Vagina (tissue), 2 donors: ENCODE measurements around the gene CTNNA3. TPM values are rescaled to one million over a fixed set of nuclear protein-coding genes. Genes with fewer than 3 reads are reported as not detected.

Experiments used
- DNase-seq, 2 donors: peaks; one replicate each; pipeline ENCODE4 v3.0.0-alpha.2; 2017; ENCODE audit errors: extremely low spot score in 2 of 2
- H3K27ac ChIP-seq: fragments of 200-600 bp; sonication (generic); one replicate; pipeline ENCODE4 v1.5.1; 2019
- H3K27me3 ChIP-seq: fragments of 200-600 bp; sonication (generic); one replicate; pipeline ENCODE4 v1.5.1; 2019
- H3K36me3 ChIP-seq, 2 donors: fragments of 200-600 bp; sonication (generic); one replicate each; pipeline ENCODE4 v1.5.1; 2017 to 2019
- H3K4me1 ChIP-seq: fragments of 200-600 bp; sonication (generic); one replicate; pipeline ENCODE4 v1.5.1; 2019
- H3K4me3 ChIP-seq, 2 donors: fragments of 200-600 bp; sonication (generic); 1 replicate in 1 of 2; 2 replicates in 1 of 2; pipeline ENCODE4 v1.5.1; 2016 to 2019
- H3K9me3 ChIP-seq: fragments of 200-600 bp; sonication (generic); one replicate; pipeline ENCODE4 v1.5.1; 2019
- POLR2A ChIP-seq, 2 donors: fragments of 450-650 bp; IDR thresholded peaks; one replicate each; pipeline ENCODE4 v1.6.1; 2017; ENCODE audit warnings: antibody characterized with exemption in 2 of 2, mild to moderate bottlenecking in 2 of 2, moderate library complexity in 2 of 2
- POLR2AphosphoS5 ChIP-seq, 2 donors: sonication (generic); formaldehyde crosslinking; IDR thresholded peaks; one replicate each; pipeline ENCODE4 v1.9.0; 2017; ENCODE audit warnings: antibody characterized with exemption in 2 of 2, mild to moderate bottlenecking in 2 of 2, low read depth in 1 of 2; ENCODE audit not compliant: insufficient read depth in 1 of 2
- intact Hi-C: fragments of 100-400 bp; cut with DNase I; formaldehyde crosslinking; loops from one replicate; pipeline ENCODE4 v1.15.1; 2023
- total RNA-seq: library from RNA; depleted of rRNA; stranded (reverse); fragments of >200 nt; gene quantifications from one replicate; pipeline ENCODE4 v1.2.3, GENCODE V29; 2016
- TF ChIP-seq, protein P1 (sequence below), 3 experiments: fragments of 450-650 bp in 2 of 3; fragments of 200-600 bp in 1 of 3; sonication (generic) in 1 of 3; IDR thresholded peaks; one replicate each; pipeline ENCODE4 v1.5.1; 2017 to 2019; ENCODE audit warnings: antibody characterized with exemption in 3 of 3, mild to moderate bottlenecking in 2 of 3, moderate library complexity in 2 of 3

CTNNA3 gene
- total RNA-seq, 1 donor from 2014 or later, result 0.98 TPM

DNA sequence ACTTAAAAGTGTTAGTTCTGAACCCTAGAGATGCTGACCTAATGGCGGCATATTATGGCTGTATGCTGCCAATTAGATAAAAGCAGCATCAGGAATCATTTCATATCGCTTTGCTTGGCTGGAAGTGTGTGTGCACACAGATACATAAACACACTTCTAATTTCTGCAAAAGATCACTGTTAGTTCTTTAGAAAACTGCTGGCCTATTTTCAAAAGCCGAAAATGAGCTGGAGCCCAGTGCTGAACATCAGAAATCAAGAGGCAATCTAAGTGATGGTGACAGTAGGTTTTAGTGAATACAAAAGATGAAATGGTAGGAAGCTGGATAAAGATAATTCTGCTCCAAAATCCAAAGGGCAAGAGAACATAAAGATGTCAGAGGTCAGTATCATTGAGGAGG lies 1516.0 kb downstream of the CTNNA3 start:
- TF ChIP-seq POLR2A (IDR thresholded peaks at IDR 0.05), result no peak
- TF ChIP-seq POLR2AphosphoS5 (IDR thresholded peaks at IDR 0.05; ENCODE audit: insufficient read depth in 1 of 2, low read depth in 1 of 2), result no peak
- TF ChIP-seq, protein P1, sequence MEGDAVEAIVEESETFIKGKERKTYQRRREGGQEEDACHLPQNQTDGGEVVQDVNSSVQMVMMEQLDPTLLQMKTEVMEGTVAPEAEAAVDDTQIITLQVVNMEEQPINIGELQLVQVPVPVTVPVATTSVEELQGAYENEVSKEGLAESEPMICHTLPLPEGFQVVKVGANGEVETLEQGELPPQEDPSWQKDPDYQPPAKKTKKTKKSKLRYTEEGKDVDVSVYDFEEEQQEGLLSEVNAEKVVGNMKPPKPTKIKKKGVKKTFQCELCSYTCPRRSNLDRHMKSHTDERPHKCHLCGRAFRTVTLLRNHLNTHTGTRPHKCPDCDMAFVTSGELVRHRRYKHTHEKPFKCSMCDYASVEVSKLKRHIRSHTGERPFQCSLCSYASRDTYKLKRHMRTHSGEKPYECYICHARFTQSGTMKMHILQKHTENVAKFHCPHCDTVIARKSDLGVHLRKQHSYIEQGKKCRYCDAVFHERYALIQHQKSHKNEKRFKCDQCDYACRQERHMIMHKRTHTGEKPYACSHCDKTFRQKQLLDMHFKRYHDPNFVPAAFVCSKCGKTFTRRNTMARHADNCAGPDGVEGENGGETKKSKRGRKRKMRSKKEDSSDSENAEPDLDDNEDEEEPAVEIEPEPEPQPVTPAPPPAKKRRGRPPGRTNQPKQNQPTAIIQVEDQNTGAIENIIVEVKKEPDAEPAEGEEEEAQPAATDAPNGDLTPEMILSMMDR (IDR thresholded peaks at IDR 0.05), result no peak
- Histone ChIP-seq H3K9me3 (no peaks in the 10 kb centered on the region), H3K4me3 (no peak overlapping the region), H3K36me3 (no peaks in the 10 kb centered on the region), H3K4me1 (no peaks in the 10 kb centered on the region), H3K27ac (no peak overlapping the region), H3K27me3 (no peaks in the 10 kb centered on the region)
- intact Hi-C loops, result no loop called here
- DNase-seq, result no peak

DNA sequence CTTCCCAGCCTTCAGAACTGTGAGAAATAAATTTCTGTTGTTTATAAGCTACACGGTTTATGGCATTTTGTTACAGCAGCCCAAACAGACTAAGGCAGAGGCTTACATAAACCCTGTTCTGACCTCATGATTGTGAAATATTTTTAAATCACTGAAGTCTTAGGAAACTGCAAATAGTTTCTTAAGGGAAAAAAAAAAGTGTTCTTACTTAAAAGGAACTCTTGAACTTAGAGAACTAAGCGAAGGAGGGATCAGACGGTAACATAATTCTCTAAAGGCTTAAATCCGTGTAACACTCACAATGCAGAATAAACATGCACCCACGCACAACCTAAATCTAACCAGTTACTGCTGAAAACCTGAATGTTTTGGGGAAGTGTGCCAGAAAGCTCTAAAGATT lies 1519.2 kb downstream of the CTNNA3 start:
- intact Hi-C loops, result no loop called here
- Histone ChIP-seq H3K4me3 (no peak overlapping the region), H3K4me1 (no peaks in the 10 kb centered on the region), H3K27me3 (no peaks in the 10 kb centered on the region), H3K9me3 (no peaks in the 10 kb centered on the region), H3K27ac (no peak overlapping the region), H3K36me3 (no peaks in the 10 kb centered on the region)
- DNase-seq, result no peak
- TF ChIP-seq, protein P1 (IDR thresholded peaks at IDR 0.05), result no peak
- TF ChIP-seq POLR2AphosphoS5 (IDR thresholded peaks at IDR 0.05; ENCODE audit: insufficient read depth in 1 of 2, low read depth in 1 of 2), result no peak

DNA sequence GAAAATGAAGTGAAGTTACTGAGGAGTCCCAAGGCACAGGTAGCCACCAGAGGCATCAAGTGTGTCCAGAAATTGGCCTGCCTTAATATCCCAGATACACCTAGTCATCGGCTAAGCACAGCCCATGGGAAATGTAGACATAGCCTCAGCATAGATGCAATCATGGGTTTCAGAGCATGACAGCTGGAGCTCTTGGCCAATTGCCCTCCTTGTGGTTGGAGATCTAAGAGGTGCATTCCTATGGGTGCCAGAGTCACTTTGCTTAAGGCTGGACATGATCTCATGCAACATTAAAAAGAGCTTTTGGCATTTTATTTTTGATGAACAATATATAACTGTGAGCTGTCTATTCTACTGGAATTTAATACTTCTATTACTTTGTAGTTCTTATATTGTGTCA lies 1528.2 kb downstream of the CTNNA3 start:
- DNase-seq, result no peak
- Histone ChIP-seq H3K27ac (no peak overlapping the region), H3K27me3 (no peaks in the 10 kb centered on the region), H3K4me3 (no peak overlapping the region), H3K9me3 (no peaks in the 10 kb centered on the region), H3K36me3 (no peaks in the 10 kb centered on the region), H3K4me1 (no peaks in the 10 kb centered on the region)
- TF ChIP-seq POLR2A (IDR thresholded peaks at IDR 0.05) (no peak), POLR2AphosphoS5 (IDR thresholded peaks at IDR 0.05; ENCODE audit: insufficient read depth in 1 of 2, low read depth in 1 of 2) (no peak)
- TF ChIP-seq, protein P1 (IDR thresholded peaks at IDR 0.05), result no peak
- intact Hi-C loops, result no loop called here

DNA sequence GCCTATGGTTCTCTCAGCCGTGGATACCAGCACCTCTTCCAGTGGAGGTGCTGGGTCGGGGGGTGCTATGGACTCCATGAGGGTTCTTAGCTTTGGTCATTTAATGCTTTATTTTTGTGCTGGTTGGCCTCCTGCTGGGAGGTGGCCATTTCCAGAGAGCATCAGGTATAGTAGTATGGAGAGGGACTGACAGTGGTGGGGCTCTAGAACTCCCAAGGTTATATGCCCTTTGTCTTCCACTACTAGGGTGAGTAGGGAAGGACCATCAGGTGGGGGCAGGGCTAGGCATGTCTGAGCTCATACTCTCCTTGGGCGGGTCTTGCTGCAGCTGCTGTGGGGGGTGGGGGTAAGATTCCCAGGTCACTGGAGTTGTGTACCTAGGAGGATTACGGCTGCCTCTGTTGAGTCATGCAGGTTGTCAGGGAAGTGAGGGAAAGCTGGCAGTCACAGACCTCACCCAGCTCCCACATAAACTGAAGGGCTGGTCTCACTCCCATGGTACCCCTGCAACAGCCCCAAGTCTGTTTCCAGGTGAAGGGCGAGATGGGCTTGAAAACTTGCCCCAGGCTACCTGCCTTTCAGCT lies 1533.3 kb downstream of the CTNNA3 start:
- Histone ChIP-seq H3K4me1 (no peaks in the 10 kb centered on the region), H3K36me3 (no peaks in the 10 kb centered on the region), H3K27me3 (no peaks in the 10 kb centered on the region), H3K27ac (no peak overlapping the region), H3K4me3 (no peak overlapping the region), H3K9me3 (no peaks in the 10 kb centered on the region)
- intact Hi-C loops, result no loop called here
- no peak for DNase-seq
- TF ChIP-seq POLR2AphosphoS5 (IDR thresholded peaks at IDR 0.05; ENCODE audit: insufficient read depth in 1 of 2, low read depth in 1 of 2) (no peak), POLR2A (IDR thresholded peaks at IDR 0.05) (no peak)
- TF ChIP-seq, protein P1 (IDR thresholded peaks at IDR 0.05), result no peak

DNA sequence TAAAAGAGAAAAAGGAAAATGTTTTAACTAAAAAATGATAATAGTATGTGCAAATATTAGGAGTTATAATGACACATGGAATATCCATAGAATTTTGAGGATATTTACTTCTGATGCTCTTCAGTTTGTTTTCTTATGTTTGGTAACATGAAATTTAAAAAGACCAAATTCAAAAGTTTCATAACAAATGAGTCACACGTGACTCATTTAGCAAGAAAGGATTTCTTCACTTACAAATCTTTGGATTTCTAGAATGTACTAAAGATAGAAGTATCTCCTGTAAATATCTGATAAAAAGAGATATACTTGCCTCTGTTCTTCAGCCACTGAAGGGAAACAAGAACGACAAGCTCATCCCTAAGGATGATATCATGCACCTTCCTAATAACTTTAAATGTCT lies 1544.6 kb downstream of the CTNNA3 start:
- TF ChIP-seq POLR2AphosphoS5 (IDR thresholded peaks at IDR 0.05; ENCODE audit: insufficient read depth in 1 of 2, low read depth in 1 of 2) (no peak), POLR2A (IDR thresholded peaks at IDR 0.05) (no peak)
- TF ChIP-seq, protein P1 (IDR thresholded peaks at IDR 0.05), result no peak
- intact Hi-C loops, result loop anchor here (2.0 kb wide), 1 partner anchor 67 kb away; no protein-coding TSS in a partner anchor
- Histone ChIP-seq H3K27me3 (no peaks in the 10 kb centered on the region), H3K9me3 (no peaks in the 10 kb centered on the region), H3K27ac (no peak overlapping the region), H3K36me3 (no peaks in the 10 kb centered on the region), H3K4me1 (no peaks in the 10 kb centered on the region), H3K4me3 (no peak overlapping the region)
- DNase-seq, result no peak
